ENCODE measurements around the gene GRIP1. TPM values are rescaled to one million over a fixed set of nuclear protein-coding genes. Genes with fewer than 3 reads are reported as not detected.

GRIP1 gene
- total RNA-seq, 2 donors from 2014 or later: 5.2 to 19.5 TPM

- intact Hi-C loops (cut with DNase I): no loop called here
- TF ChIP-seq POLR2A (IDR thresholded peaks at IDR 0.05) (no peak), POLR2AphosphoS5 (IDR thresholded peaks at IDR 0.05) (no peak)
- TF ChIP-seq, protein P1, sequence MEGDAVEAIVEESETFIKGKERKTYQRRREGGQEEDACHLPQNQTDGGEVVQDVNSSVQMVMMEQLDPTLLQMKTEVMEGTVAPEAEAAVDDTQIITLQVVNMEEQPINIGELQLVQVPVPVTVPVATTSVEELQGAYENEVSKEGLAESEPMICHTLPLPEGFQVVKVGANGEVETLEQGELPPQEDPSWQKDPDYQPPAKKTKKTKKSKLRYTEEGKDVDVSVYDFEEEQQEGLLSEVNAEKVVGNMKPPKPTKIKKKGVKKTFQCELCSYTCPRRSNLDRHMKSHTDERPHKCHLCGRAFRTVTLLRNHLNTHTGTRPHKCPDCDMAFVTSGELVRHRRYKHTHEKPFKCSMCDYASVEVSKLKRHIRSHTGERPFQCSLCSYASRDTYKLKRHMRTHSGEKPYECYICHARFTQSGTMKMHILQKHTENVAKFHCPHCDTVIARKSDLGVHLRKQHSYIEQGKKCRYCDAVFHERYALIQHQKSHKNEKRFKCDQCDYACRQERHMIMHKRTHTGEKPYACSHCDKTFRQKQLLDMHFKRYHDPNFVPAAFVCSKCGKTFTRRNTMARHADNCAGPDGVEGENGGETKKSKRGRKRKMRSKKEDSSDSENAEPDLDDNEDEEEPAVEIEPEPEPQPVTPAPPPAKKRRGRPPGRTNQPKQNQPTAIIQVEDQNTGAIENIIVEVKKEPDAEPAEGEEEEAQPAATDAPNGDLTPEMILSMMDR (IDR thresholded peaks at IDR 0.05): no peak
- no peaks in the 10 kb centered on the region for H3K4me1 ChIP-seq (replicated peaks)
- DNase-seq (ENCODE audit: low spot score): no peak
- no peaks in the 10 kb centered on the region for H3K36me3 ChIP-seq
- H3K27me3 ChIP-seq (replicated peaks; ENCODE audit: insufficient read depth): no peaks in the 10 kb centered on the region
- H3K27ac ChIP-seq: no peak overlapping the region
- WGBS: 38% methylated on average over 5 of the region's 5 CpGs
- no peaks in the 10 kb centered on the region for H3K9me3 ChIP-seq
- no peak overlapping the region for H3K4me3 ChIP-seq
Observed at GRCh38 chr12:66629138-66629870, 49.6 kb downstream of the GRIP1 start.

DNA sequence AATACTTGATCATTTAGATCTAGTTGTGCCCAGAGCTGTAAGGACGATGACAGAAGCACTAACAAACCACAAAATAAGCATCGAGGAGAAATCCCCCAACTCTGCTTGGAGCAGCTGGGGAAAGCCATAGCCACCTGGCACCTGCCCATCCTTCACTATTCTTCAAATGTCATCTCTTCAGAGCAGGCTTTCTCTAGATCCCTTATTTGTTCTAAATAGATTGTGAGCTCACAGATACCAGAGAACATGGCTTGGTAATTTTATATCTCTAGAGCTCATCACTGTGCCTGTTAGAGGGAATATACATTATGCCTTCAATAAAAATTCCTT is 50.9 kb downstream of the GRIP1 start:
- Histone ChIP-seq H3K27ac (no peak overlapping the region), H3K27me3 (replicated peaks; ENCODE audit: insufficient read depth) (no peaks in the 10 kb centered on the region), H3K9me3 (no peaks in the 10 kb centered on the region), H3K36me3 (no peaks in the 10 kb centered on the region), H3K4me3 (no peak overlapping the region), H3K4me1 (replicated peaks) (no peaks in the 10 kb centered on the region)
- TF ChIP-seq, protein P1 (IDR thresholded peaks at IDR 0.05): no peak
- TF ChIP-seq POLR2A (IDR thresholded peaks at IDR 0.05): no peak
- TF ChIP-seq POLR2AphosphoS5 (IDR thresholded peaks at IDR 0.05): no peak
- DNase-seq (ENCODE audit: low spot score): no peak
- intact Hi-C loops (cut with DNase I): no loop called here
- WGBS: 48% methylated on average over 2 of the region's 2 CpGs

DNA sequence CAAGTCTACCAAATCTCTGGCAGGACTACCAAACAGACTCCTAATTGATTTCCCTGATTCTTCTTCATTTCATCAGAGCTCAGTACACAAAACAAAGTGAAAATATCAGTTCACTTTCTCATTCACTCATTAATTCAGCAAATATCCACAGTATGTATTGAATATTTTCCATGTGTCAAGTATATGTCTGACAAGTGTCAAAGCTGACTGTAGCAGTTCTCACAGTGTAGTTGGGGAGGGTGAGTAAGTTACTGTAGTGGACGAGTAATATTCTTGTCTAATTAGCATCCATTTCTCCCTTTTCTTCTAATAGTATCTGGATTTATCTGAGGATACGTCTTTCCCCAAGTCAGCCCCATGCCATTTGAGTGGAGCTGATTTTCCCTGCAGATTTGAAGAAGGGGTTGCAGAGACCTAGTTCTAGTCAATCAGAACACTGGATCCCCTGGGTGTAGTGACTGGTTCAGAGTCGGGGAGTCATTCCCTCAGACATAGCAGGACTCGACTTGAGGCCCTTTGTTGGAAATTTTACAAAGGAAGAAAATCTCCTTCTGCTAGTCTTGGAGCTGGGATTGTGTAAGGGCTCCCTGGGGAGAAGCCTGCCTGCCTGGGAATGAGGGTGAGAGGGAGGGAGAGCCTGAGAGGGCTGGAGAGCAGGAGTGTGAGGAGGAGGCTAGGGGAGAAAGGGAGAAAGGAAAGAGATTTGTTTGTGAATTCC is 51.4 kb downstream of the GRIP1 start:
- no peak for TF ChIP-seq POLR2A (IDR thresholded peaks at IDR 0.05)
- TF ChIP-seq, protein P1 (IDR thresholded peaks at IDR 0.05): no peak
- H3K36me3 ChIP-seq: no peaks in the 10 kb centered on the region
- H3K27me3 ChIP-seq (replicated peaks; ENCODE audit: insufficient read depth): no peaks in the 10 kb centered on the region
- intact Hi-C loops (cut with DNase I): no loop called here
- no peak overlapping the region for H3K27ac ChIP-seq
- no peaks in the 10 kb centered on the region for H3K9me3 ChIP-seq
- no peaks in the 10 kb centered on the region for H3K4me1 ChIP-seq (replicated peaks)
- DNase-seq (ENCODE audit: low spot score): no peak
- no peak overlapping the region for H3K4me3 ChIP-seq
- WGBS: 76% methylated on average over 4 of the region's 4 CpGs

DNA sequence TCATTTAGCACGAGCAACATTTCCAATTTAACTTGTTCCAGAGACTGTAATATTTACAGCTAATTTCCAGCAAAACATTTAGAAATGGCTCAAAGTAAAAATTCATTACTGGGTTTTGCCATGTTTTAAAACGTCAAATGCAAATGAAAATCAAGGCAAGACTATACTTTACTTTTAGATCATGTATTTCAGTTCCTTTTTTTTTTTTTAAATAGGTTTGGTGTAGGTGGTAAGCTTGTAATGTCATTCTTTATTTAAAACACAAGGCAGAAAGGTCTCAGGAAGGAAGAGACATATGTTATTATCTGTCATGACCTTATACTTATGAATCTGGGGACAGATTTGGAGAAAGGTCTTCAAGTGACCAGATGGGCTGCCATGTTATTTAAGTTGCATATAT is 54.1 kb downstream of the GRIP1 start:
- WGBS: 98% methylated on average over 2 of the region's 2 CpGs
- TF ChIP-seq, protein P1 (IDR thresholded peaks at IDR 0.05): no peak
- TF ChIP-seq POLR2AphosphoS5 (IDR thresholded peaks at IDR 0.05): no peak
- no peak for TF ChIP-seq POLR2A (IDR thresholded peaks at IDR 0.05)
- intact Hi-C loops (cut with DNase I): no loop called here

DNA sequence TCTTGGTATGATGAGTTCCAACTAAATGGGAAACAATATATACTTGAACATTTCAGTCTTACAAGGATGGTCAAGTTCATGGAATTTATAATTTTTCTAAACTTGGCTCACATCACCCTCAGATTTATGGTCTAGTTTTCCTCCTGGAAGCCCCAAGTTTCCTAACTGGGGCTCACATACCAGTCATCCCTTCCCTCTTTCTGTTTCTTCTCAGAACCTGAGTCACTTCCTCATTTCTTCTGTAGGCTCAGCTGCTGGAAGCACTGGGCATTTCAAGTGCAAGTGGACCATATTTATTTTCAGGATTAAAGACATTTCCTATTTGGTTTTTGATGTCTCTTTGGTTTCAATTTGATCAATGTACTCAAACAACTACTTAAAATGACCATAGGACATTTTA is 55.4 kb downstream of the GRIP1 start:
- TF ChIP-seq POLR2A (IDR thresholded peaks at IDR 0.05) (no peak), POLR2AphosphoS5 (IDR thresholded peaks at IDR 0.05) (no peak)
- TF ChIP-seq, protein P1 (IDR thresholded peaks at IDR 0.05): no peak
- Histone ChIP-seq H3K9me3 (no peaks in the 10 kb centered on the region), H3K4me1 (replicated peaks) (no peaks in the 10 kb centered on the region), H3K27me3 (replicated peaks; ENCODE audit: insufficient read depth) (no peaks in the 10 kb centered on the region), H3K4me3 (no peak overlapping the region), H3K36me3 (no peaks in the 10 kb centered on the region), H3K27ac (no peak overlapping the region)
- no peak for DNase-seq (ENCODE audit: low spot score)
- intact Hi-C loops (cut with DNase I): no loop called here

More for the DNA sequence above, 54.1 kb downstream of the GRIP1 start:
- Histone ChIP-seq H3K27me3 (replicated peaks; ENCODE audit: insufficient read depth) (no peaks in the 10 kb centered on the region), H3K36me3 (no peaks in the 10 kb centered on the region), H3K27ac (no peak overlapping the region), H3K4me1 (replicated peaks) (no peaks in the 10 kb centered on the region), H3K9me3 (no peaks in the 10 kb centered on the region), H3K4me3 (no peak overlapping the region)
- DNase-seq (ENCODE audit: low spot score): no peak

Data from prostate gland (tissue), 2 donors.